ENCODE results near the gene ADORA3.

- TF ChIP-seq RAD21 (IDR thresholded peaks at IDR 0.05; ENCODE audit: low read depth): no peak
- no peak for TF ChIP-seq REST (IDR thresholded peaks at IDR 0.05; ENCODE audit: low read depth)
- TF ChIP-seq, protein P1, sequence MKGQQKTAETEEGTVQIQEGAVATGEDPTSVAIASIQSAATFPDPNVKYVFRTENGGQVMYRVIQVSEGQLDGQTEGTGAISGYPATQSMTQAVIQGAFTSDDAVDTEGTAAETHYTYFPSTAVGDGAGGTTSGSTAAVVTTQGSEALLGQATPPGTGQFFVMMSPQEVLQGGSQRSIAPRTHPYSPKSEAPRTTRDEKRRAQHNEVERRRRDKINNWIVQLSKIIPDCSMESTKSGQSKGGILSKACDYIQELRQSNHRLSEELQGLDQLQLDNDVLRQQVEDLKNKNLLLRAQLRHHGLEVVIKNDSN (IDR thresholded peaks at IDR 0.05): no peak
- no peak for TF ChIP-seq YY1 (IDR thresholded peaks at IDR 0.05; ENCODE audit: low read depth)
- TF ChIP-seq CEBPB (IDR thresholded peaks at IDR 0.05): no peak
- peak; percentile 52 for TF ChIP-seq MAX (IDR thresholded peaks at IDR 0.05)
- TF ChIP-seq TEAD4 (IDR thresholded peaks at IDR 0.05): peak; percentile 54; the same call in 1 of the 2 replicates
- TF ChIP-seq EP300 (IDR thresholded peaks at IDR 0.05; ENCODE audit: borderline replicate concordance): no peak
- no peak for TF ChIP-seq CREB1 (IDR thresholded peaks at IDR 0.05; ENCODE audit: low read depth)
- TF ChIP-seq FOXM1 (IDR thresholded peaks at IDR 0.05; ENCODE audit: borderline replicate concordance, low read depth): no peak
- TF ChIP-seq TAF1 (IDR thresholded peaks at IDR 0.05; ENCODE audit: low read depth): no peak
These were observed 38.3 kb upstream of the ADORA3 start for GRCh38 chr1:111541721-111542120.
